GM18498 (cell line): Measurements from ENCODE around the gene DDX6.
"Not testable (repeated sequence)": the region's sequence is repeated elsewhere in the genome, so short reads cannot be mapped to it uniquely, and the experiment has no call there.

Experiments
- ATAC-seq: cut with Tn5 transposase; IDR thresholded peaks from one replicate; pipeline ENCODE4 v1.9.1; 2021; ENCODE audit warnings: mild to moderate bottlenecking, moderate library complexity; ENCODE audit not compliant: unreplicated experiment

The DDX6 gene, protein sequence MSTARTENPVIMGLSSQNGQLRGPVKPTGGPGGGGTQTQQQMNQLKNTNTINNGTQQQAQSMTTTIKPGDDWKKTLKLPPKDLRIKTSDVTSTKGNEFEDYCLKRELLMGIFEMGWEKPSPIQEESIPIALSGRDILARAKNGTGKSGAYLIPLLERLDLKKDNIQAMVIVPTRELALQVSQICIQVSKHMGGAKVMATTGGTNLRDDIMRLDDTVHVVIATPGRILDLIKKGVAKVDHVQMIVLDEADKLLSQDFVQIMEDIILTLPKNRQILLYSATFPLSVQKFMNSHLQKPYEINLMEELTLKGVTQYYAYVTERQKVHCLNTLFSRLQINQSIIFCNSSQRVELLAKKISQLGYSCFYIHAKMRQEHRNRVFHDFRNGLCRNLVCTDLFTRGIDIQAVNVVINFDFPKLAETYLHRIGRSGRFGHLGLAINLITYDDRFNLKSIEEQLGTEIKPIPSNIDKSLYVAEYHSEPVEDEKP

DNA sequence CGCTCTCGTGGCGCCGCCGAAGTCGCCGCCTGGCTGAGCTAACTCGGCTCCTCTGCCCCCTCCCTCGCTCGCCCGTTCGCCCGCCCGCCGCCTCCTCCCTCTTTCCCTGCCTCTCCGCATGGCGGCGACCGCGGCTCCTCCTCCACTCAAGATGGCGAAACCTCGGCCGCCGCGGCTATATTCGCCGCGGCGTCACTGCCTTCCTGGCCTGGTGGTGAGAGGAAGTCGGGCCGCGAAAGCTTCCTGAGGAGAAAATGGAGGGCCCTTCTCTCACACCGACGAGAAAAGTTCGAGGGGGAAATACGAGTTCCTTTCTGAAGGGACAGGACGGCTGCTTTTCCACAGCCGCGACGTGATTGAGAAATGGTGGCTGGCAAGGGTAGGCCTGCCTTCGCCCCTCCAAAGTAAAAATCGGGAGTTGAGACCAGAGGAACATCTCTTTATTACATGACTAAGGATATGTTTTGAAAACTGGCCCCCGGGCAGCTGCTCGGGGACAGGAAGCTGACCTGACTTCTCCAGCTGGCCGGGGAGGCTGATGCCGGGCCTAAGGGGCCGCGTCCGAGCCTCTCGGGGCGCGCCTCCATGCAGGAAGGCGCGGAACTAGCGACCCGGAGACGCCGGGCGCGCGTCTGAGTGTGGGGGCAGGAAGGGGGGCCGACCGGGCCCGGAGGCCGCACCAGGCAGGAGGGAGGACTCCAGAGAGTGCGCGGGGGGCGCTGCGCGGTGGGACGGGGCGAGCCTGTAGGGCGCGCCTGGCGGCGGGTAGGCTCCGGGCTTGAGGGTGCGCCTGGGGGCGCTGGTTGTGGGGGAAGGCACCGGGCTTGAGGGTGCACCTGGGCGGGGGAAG, at the start of gene DDX6:
TSS of gene DDX6 (minus strand) at position 54 of the 850 bp plus-strand sequence. CDS start 4,913 bp downstream, outside the sequence.
- peak; percentile 55 for ATAC-seq

DNA sequence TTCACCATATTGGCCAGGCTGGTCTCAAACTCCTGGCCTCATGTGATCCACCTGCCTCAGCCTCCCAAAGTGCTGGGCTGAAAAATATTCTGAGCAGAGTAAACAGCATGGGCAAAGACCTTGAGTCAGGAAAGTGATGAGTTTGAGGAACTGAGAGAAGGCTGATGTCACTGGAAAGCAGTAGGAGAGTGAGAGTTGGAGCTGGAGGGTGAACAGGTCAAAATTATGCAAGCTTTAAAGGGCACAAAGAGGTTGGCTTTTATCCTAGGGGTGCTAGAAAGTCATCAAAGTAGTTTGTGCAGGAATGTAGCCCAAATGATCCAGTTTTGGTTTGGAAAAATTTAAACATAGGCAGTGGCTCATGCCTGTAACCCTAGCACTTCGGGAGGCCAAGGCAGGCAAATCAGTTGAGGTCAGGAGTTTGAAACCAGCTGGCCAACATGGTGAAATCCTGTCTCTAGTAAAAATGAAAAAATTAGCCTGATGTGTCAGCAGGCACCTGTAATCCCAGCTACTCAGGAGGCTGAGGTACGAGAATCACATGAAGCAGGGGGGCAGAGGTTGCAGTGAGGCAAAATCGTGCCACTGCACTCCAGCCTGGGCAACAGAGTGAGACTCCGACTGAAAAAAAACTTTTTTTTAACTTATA, 48.1 kb upstream of the DDX6 start:
- peak; percentile 73 for ATAC-seq

DNA sequence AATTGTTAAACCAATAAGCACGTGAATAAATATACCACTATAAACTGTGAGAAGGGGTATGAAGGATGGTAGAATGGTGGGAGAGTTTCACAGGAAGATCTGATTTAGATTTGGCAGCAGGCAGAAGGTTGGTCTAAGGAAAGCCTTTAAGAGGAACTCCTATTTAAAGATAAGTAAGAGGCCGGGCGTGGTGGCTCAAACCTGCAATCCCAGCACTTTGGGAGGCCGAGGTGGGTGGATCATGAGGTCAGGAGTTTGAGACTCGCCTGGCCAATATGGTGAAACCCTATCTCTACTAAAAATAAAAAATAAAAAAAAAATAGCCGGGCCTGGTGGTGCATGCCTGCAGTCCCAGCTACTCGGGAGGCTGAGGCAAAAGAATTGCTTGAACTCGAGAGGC, 46.9 kb upstream of the DDX6 start:
- no peak for ATAC-seq

DNA sequence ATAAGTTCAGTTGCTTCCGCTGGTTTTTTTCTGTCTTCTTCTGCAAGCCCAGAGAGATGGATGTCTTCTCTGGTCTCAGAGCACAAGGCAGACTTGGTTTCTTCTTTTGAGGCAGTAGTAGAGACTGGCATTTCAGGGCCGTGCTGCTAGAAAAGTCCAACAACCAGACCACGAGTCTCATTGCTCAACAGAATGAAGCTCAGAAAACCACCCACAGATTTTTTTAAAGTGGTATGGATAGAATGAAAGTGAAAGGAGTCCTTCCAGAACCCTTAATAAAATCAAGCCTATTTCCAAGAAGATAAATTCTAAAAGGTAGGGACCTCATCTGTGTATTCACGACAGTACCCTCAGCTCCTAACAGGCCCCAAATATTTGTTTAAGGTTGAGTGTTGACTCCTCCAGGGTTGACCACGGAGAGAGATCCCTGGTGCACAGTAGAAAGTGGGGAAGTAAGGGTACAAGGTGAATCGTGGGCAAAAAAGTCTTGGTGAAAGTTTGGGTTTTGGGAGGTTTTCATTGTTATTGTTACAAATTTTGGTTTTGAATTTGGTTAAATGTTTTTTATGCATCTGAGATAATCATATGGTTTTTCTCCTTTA, 43.6 kb upstream of the DDX6 start:
- no peak for ATAC-seq

DNA sequence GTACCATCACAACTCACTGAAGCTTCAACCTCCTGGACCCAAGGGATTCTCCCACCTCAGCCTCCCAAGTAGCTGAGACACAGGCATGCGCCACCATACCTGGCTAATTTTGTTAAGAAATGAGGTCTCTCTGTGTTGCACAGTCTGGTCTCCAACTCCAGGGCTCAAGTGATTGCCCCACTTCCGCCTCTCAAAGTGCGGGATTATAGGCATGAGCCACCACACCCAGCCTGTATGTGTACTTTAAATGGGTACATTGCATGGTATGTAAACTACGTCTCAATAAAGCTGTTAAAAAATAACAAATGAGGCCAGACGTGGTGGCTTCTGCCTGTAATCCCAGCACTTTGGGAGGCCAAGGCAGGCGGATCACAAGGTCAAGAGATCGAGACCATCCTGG, 36.2 kb upstream of the DDX6 start:
- no peak for ATAC-seq

DNA sequence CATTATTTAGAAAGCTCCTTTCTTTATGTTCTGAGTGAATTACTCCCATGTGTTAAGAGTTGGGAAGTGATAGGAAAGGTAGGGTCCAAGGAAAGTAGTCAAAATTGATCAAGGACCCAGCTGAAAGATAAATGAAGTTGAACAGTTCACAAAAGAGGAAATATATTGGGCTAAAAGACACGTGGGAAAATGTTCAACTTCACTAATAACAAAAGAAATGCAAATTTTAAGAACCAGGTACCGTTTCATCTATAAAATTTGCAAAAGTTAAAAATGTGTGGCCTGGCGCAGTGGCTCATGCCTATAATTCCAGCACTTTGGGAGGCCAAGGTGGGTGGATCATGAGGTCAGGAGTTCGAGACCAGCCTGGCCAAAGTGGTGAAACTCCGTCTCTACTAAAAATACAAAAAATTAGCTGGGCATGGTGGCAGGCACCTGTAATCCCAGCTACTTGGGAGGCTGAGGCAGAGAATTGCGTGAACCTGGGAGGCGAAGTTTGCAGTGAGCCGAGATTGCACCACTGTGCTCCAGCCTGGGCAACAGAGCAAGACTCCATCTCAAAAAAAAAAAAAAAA, 32.1 kb upstream of the DDX6 start:
- ATAC-seq: not testable (repeated sequence)

DNA sequence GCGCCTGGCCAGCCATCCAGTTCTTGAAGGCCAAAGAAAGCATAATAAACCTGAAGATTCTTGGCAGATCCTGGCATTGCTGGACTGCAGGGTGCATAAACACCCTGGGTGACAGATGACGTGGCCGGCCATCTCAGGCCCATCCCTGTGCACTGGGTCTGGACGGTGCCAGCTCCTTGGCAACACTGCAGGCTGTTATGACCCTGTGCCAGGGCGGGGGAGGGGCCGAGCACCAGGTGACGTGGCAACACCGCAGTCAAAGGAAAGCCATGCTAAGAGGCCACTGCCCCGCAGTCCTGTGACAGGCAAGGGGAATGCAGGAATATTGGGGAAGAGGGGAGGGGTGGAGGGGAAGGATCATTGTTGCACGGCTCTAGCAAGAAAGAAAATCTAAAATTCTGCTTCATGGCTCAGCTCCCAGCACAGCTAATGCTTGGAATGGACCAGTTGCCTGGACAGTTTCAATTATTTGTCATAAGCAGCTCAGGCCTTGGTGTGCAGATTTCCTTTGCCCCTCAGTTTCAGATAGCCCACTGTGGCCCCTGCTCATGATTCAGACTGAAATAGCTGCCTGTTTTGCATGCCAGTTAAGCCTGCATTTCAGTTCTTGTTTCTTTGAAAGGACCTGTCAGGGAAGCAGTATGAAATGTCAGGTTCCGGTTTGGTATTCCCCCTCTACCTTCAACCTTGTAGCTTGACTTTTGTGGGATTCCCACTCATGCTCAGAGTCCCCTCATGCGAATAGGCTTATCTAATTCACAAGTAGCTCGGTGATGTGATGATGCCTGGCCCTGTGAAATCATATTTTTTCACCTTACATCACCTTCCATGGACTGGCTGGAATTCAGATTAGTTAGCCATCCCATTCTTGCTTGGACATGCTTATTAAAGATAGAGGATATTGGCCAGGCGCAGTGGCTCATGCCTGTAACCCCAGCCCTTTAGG, 29.7 kb upstream of the DDX6 start:
- peak; percentile 89 for ATAC-seq

DNA sequence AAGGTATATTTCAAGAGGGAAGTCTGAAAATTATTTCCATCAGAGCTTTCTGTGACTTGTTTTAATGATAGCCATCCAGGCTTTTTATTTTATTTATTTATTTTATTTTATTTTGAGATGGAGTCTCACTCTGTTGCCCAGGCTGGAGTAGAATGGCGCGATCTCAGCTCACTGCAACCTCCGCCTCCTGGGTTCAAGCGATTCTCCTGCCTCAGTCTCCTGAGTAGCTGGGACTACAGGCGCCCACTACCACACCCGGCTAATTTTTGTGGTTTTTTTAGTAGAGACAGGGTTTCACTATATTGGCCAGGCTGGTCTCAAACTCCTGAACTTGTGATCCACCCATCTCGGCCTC, 29.0 kb upstream of the DDX6 start:
- not testable (repeated sequence) for ATAC-seq

DNA sequence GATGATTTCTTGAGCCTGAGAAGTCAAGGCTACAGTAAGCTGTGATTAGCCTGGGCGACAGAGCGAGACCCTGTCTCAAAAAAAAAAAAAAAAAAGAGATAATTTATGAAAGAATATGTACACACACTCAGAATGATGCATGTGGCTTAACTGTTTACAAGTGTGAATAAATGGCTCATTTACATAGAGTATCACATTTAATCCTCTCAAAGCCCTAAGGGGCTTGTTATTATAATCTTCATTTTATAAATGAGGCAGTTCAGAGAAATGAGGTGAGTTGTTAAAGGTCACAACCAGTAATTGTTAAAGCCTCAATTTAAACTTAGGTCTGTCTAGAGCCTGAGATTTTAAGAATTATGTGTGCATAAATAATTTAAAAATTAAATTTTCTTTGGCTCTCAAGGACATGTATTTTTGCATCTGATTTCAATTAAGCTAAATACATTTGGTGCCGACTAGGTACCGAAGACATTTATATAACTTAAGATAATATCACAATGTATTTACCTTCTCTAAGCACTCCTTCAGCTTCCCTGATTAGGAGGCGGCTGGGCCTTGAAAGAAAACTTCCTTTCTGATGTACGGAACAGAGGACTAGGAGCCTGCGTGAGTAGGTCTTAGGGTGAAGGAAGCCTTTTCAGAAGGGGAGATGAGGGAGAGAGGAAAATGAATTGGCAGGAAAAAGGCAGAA, 28.5 kb upstream of the DDX6 start:
- ATAC-seq: no peak

DNA sequence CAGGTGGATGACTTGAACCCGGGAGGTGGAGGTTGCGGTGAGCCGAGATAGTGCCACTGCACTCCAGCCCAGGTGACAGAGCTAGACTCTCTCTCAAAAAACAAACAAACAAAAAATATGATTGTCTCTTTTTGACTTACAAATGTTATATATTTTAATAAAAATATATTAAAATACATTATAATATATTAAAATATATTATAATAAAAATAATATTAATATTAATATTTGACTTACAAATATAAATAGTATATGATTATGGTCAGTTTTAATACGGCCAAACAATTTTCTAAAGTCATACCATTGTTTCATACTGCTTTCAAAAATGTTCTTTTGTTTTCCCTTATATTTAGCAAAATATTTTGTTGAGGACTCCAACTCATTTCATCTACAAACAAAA, 27.2 kb upstream of the DDX6 start:
- ATAC-seq: no peak

DNA sequence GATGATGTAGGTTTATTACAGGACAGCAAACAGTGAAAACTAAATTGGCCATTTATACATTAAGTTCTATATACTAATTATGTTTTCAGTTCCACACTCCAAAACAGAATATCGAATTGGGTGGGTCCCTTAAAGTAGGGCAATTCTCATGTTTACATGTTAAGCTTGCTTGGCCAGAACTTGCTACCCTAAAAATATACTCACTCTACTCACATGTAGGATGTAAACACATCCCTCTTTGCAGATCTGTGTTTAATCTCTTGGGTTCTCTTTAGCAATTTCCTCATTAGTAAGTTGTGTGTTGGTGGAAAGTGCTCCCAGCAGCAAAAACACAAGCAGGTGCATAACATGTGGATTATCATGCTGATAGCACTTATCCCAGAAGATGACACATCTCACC, 22.6 kb upstream of the DDX6 start:
- ATAC-seq: no peak

DNA sequence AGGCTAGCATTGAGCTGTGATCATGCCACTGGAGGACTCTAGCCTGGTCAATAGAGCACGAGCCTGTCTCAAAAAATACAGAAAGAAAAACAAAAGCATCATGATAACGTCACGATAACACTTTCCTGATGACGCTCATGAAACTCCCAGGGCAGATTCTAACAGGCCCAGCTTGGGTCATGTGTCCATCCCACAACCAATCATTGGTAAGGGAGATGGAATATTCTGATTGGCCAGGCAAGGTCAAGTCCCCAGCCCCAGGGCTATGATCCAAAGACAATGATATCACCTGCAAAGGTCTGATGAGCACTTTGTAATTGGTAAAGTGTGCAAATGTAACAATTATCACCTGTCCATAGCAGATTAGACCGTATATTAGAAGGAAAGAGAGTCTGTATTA, 21.5 kb upstream of the DDX6 start:
- ATAC-seq: no peak

DNA sequence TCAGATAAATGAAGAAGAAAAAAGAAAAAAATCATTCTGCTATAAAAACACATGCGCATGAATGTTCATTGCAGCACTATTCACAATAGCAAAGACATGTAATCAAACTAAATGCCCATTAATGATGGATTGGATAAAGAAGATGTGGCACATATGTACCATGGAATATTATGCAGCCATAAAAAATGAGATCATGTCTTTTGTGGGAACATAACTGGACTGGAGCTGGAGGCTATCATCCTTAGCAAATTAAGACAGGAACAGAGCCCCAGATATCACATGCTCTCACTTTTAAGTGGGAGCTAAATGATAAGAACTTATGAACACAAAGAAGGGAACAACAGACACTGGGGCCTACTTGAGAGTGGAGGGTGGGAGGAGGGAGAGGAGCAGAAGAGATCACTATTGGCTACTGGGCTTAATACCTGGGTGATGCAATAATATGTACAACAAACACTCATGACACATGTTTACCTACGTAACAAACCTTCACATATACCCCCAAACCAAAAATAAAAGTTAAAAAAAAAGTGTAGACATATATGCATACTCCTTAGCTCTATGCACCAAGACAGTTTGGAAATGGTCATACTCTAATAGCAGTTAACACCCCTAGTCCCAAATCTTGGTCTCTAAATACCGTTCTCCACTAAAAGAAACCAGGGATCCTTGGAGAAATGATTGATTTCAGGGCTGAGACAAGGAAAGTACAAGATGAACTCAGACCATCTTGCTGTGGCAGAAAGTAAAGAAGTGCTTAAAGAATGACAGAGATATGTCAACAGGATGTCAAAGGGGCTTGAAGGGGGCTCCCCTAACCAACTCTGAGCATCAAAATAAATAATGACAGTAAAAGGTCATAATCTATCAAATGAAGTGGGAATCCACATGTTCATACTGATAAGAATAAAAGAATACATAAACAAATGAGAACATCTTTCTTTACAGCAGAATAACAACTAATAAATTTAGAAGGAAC, 17.1 kb upstream of the DDX6 start:
- no peak for ATAC-seq

DNA sequence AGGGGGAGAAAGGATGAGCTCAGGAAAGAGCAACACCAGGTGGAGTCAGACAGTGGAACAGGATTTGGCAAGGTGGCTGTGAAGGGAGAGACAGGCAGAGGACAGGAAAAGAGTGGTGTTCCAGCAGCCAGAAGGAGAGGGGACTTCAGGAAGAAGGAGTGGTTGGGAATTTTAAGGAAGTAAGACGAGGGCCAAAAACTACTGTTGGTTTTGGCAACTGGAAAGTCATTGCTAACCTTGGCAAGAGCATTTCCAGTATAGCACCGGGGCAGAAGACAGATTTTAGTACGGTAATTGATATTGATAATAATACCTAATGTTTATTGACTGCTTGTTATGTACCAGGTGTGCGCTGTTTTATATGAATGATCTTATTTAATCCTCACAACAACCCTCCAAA, 15.4 kb upstream of the DDX6 start:
- ATAC-seq: no peak

DNA sequence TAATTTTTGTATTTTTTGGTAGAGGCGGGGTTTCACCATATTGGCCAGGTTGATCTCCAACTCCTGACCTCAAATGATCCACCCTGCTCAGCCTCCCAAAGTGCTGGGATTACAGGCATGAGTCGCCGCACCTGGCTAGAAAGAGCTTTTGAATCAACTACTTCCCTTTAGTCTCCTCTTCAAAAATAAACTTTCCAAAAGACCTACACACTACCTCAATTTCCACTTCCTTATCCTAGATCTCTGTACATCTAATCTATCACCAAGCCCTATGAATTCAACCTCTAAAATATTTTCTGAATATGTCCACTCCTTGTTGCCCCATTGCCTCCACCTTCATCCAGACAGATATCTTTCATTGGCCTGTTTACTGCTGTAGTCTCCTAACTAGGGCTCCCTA, 13.1 kb upstream of the DDX6 start:
- no peak for ATAC-seq

DNA sequence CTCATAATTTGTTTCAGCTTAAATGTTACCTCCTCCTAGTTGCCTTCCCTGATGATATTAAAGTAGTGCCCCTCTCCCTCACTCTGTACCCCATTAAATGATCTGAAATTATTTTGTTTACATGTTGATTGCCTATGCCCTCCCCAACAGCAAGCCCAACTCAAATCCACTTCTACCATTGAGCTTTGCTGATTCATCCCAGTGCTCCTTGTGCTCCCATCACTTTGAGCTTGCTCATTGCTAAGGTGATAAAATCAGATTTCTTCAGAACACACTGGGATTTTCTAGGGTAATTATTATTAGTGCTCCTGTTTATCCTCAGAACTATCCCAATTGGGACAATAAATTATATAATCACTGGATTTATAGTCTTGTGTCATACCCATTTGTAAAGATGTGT, 8.4 kb upstream of the DDX6 start:
- ATAC-seq: no peak

DNA sequence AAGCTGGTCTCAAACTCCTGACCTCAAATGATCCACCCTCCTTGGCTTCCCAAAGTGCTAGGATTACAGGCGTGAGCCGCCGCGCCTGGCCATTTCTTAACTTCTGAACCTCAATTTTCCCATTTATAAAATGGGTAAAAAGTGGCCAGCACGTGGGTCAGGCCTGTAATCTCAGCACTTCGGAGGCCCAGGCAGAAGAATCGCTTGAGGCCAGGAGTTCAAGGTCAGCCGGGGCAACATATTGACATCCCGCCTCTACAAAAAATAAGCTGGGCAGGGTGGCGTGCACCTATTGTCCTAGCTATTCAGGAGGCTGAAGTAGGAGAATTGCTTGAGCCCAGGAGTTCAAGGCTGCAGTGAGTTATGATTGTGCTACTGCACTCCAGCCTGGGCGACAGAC, 6.5 kb upstream of the DDX6 start:
- no peak for ATAC-seq

DNA sequence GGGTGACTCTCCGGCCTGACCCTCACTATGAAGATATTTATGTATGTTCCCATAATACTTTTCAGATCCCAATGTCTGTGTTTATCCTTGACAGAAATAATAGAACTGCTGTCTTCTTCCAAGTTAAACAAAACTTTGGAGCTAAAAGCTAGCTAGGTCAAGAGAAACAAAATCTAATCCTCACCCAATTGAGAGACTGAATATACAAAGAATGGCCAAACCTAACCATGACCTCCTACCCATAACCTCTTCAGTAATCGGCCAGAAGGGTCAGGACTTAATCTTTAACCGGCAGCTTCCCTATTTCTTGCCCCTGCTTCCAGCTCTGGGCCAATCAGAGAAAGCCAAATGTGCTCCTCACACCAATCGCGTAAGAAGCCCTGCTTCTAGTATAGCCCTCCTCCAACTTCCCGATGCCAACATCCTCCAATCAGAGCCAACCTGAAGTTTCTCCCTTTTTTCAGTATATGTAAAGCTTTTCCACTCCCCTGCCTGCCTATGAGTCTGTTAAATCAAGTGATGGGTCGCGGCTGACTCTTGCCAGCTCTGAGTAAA, 1.7 kb upstream of the DDX6 start:
- ATAC-seq: peak; percentile 53
